Activated T-helper 1 cell treated with anti-CD3 and anti-CD28 coated beads, Interleukin-12 subunit alpha, Interleukin-12 subunit beta, Interleukin-2, Interleukin-4 antibody, amounts not matched to agents 30 ng/mL and 10 ng/mL and 1 ng/mL, durations not matched to agents 14 hours and 24 hours and 36 hours (primary cell): ENCODE results near the gene NTF3. TPM values are rescaled to one million over a fixed set of nuclear protein-coding genes. Genes with fewer than 3 reads are reported as not detected.
"Not testable (repeated sequence)": the region's sequence is repeated elsewhere in the genome, so short reads cannot be mapped to it uniquely, and the experiment has no call there.

Source experiments
- DNase-seq: peaks from one replicate; pipeline ENCODE4 v3.0.0; 2021; ENCODE audit warnings: low spot score
- H3K27ac Mint-ChIP-seq: one replicate; pipeline ENCODE4 v1.8.0; 2021; ENCODE audit warnings: mild to moderate bottlenecking, mixed read lengths
- H3K27me3 Mint-ChIP-seq: one replicate; pipeline ENCODE4 v1.8.0; 2022; ENCODE audit warnings: mild to moderate bottlenecking, moderate library complexity, mixed read lengths; ENCODE audit not compliant: insufficient read depth
- H3K36me3 Mint-ChIP-seq: one replicate; pipeline ENCODE4 v1.8.0; 2021; ENCODE audit warnings: low read depth, mixed read lengths
- H3K4me1 Mint-ChIP-seq: one replicate; pipeline ENCODE4 v1.8.0; 2021; ENCODE audit warnings: low read depth, mixed read lengths
- H3K4me3 Mint-ChIP-seq: one replicate; pipeline ENCODE4 v1.8.0; 2021; ENCODE audit warnings: mild to moderate bottlenecking, moderate library complexity, mixed read lengths
- H3K9me3 Mint-ChIP-seq: one replicate; pipeline ENCODE4 v1.8.0; 2021; ENCODE audit warnings: mixed read lengths
- intact Hi-C: fragments of 100-400 bp; cut with micrococcal nuclease; formaldehyde crosslinking; loops from one replicate; pipeline ENCODE4 v1.15.1; 2024
- total RNA-seq: library from RNA; stranded (reverse); gene quantifications from 2 replicates; pipeline ENCODE4 v1.2.3, GENCODE V29; 2022

Gene NTF3
- total RNA-seq, 1 donor from 2014 or later, result not detected

- Mint-ChIP-seq H3K27me3 (peaks cover 2% of the 10 kb centered on the region), H3K4me1 (no peaks in the 10 kb centered on the region), H3K9me3 (no peaks in the 10 kb centered on the region), H3K27ac (no peak overlapping the region), H3K4me3 (no peak overlapping the region), H3K36me3 (no peaks in the 10 kb centered on the region)
- no peak for DNase-seq
- intact Hi-C loops, result no loop called here
These were observed 94.0 kb downstream of the NTF3 start for GRCh38 chr12:5525783-5526367.

- H3K9me3 Mint-ChIP-seq, result no peaks in the 10 kb centered on the region
- no peak overlapping the region for H3K27ac Mint-ChIP-seq
- no peaks in the 10 kb centered on the region for H3K4me1 Mint-ChIP-seq
- H3K27me3 Mint-ChIP-seq, result peaks cover 6% of the 10 kb centered on the region
- H3K4me3 Mint-ChIP-seq, result no peak overlapping the region
- H3K36me3 Mint-ChIP-seq, result no peaks in the 10 kb centered on the region
- intact Hi-C loops, result no loop called here
- no peak for DNase-seq
These were observed 101.5 kb downstream of the NTF3 start for GRCh38 chr12:5533368-5533767.

GRCh38 chr12:5534426-5535199 is 102.7 kb downstream of the NTF3 start:
- Mint-ChIP-seq H3K27ac (no peak overlapping the region), H3K4me1 (no peaks in the 10 kb centered on the region), H3K27me3 (peaks cover 7% of the 10 kb centered on the region), H3K9me3 (no peaks in the 10 kb centered on the region), H3K36me3 (no peaks in the 10 kb centered on the region), H3K4me3 (no peak overlapping the region)
- no peak for DNase-seq
- intact Hi-C loops, result no loop called here

- Mint-ChIP-seq H3K27ac (no peak overlapping the region), H3K4me1 (no peaks in the 10 kb centered on the region), H3K27me3 (peaks cover 7% of the 10 kb centered on the region), H3K36me3 (no peaks in the 10 kb centered on the region), H3K9me3 (no peaks in the 10 kb centered on the region), H3K4me3 (no peak overlapping the region)
- intact Hi-C loops, result no loop called here
- no peak for DNase-seq
These were observed 103.6 kb downstream of the NTF3 start for GRCh38 chr12:5535541-5535940.

- H3K27me3 Mint-ChIP-seq, H3K4me3 Mint-ChIP-seq, DNase-seq, H3K27ac Mint-ChIP-seq, intact Hi-C loops, H3K4me1 Mint-ChIP-seq, H3K36me3 Mint-ChIP-seq, H3K9me3 Mint-ChIP-seq: not testable (repeated sequence)
These were observed 105.2 kb downstream of the NTF3 start for GRCh38 chr12:5537026-5537615.

GRCh38 chr12:5537771-5538170 is 105.9 kb downstream of the NTF3 start:
- Mint-ChIP-seq H3K9me3 (no peaks in the 10 kb centered on the region), H3K36me3 (no peaks in the 10 kb centered on the region), H3K4me1 (no peaks in the 10 kb centered on the region), H3K4me3 (no peak overlapping the region), H3K27ac (no peak overlapping the region), H3K27me3 (peaks cover 7% of the 10 kb centered on the region)
- DNase-seq, result no peak
- intact Hi-C loops, result no loop called here
